NB4 (cell line): Measurements from ENCODE around the gene CARD9.

Source experiments
- MAX ChIP-seq: IDR thresholded peaks from 2 replicates; pipeline ENCODE4 v1.6.1; 2011; ENCODE audit warnings: low read depth, low read length
- POLR2A ChIP-seq: IDR thresholded peaks from 2 replicates; pipeline ENCODE4 v1.6.1; 2011; ENCODE audit warnings: mild to moderate bottlenecking; ENCODE audit not compliant: insufficient read length; ENCODE audit errors: extremely low read depth
- TF ChIP-seq, protein P1 (sequence below): IDR thresholded peaks from one replicate; pipeline ENCODE4 v1.5.1; 2012; ENCODE audit warnings: low read depth, low read length

GRCh38 chr9:136327304-136327974, 46.0 kb downstream of the CARD9 start, which contains the start of gene GPSM1:
- TF ChIP-seq, protein P1, sequence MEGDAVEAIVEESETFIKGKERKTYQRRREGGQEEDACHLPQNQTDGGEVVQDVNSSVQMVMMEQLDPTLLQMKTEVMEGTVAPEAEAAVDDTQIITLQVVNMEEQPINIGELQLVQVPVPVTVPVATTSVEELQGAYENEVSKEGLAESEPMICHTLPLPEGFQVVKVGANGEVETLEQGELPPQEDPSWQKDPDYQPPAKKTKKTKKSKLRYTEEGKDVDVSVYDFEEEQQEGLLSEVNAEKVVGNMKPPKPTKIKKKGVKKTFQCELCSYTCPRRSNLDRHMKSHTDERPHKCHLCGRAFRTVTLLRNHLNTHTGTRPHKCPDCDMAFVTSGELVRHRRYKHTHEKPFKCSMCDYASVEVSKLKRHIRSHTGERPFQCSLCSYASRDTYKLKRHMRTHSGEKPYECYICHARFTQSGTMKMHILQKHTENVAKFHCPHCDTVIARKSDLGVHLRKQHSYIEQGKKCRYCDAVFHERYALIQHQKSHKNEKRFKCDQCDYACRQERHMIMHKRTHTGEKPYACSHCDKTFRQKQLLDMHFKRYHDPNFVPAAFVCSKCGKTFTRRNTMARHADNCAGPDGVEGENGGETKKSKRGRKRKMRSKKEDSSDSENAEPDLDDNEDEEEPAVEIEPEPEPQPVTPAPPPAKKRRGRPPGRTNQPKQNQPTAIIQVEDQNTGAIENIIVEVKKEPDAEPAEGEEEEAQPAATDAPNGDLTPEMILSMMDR: no peak
- no peak for TF ChIP-seq MAX
- TF ChIP-seq POLR2A: no peak
